Mononuclear cell (primary cell): ENCODE measurements around the gene HIVEP3. TPM values are rescaled to one million over a fixed set of nuclear protein-coding genes. Genes with fewer than 3 reads are reported as not detected.

Experiments
- H3K27me3 ChIP-seq: 2 replicates; pipeline ENCODE4 v1.6.0; 2011; ENCODE audit warnings: low read length, control low read depth; ENCODE audit not compliant: insufficient read depth
- H3K4me1 ChIP-seq: 2 replicates; pipeline ENCODE4 v1.5.1; 2011; ENCODE audit warnings: mild to moderate bottlenecking, low read length, control low read depth; ENCODE audit not compliant: insufficient read depth
- H3K4me3 ChIP-seq: 2 replicates; pipeline ENCODE4 v1.5.1; 2011; ENCODE audit warnings: mild to moderate bottlenecking, low read length, moderate library complexity
- H3K9me3 ChIP-seq: 2 replicates; pipeline ENCODE4 v1.5.1; 2011; ENCODE audit warnings: low read depth, mild to moderate bottlenecking, control low read depth, low read length
- total RNA-seq: library from RNA; depleted of rRNA; stranded (reverse); fragments of >200 nt; gene quantifications from one replicate; pipeline ENCODE4 v1.2.3, GENCODE V29; 2012

Gene HIVEP3
- total RNA-seq, 1 donor, result 3.9 TPM

DNA sequence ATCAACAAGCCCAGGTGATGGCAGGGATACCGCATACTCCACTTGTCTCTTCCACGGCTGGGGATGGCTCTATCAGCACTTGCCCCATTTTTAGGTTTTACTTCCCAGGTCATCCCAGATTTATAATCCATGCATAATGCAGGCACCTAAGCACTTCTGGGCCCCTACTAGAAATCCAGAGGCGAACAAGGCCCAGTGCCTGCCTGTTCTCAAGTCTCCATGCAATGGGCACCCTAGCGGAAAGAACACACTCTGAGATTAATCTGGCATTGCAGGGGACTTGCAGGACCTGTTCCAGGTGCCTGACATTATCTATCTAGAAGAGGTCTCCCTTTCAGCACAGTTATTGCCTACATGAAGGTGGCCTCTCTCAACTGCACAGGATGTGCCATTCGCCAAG is 39.8 kb downstream of the HIVEP3 start:
- H3K9me3 ChIP-seq, result no peaks in the 10 kb centered on the region
- no peak overlapping the region for H3K4me3 ChIP-seq
- H3K4me1 ChIP-seq, result peaks cover 5% of the 10 kb centered on the region
- H3K27me3 ChIP-seq, result no peaks in the 10 kb centered on the region

DNA sequence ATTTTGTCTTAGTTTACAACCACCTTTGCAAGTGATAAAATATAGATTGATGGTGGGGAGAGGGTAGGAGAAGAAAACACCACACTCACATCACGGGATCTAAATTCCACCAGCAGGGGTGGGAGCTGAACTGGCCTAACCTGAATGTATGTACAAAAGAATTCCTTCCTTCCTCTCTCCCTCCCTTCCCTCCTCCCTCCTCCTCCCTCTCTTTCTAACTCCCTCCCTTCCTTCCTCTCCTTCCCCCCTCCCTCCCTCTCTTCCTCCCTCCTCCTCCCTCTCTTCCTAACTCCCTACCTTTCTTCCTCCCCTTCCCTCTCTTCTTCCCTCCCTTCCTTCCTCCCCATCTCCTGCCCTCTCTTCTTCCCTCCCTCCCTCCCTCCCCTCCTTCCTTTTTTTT is 40.2 kb downstream of the HIVEP3 start:
- H3K9me3 ChIP-seq, result no peaks in the 10 kb centered on the region
- no peak overlapping the region for H3K4me3 ChIP-seq
- no peaks in the 10 kb centered on the region for H3K27me3 ChIP-seq
- H3K4me1 ChIP-seq, result peaks cover 5% of the 10 kb centered on the region

DNA sequence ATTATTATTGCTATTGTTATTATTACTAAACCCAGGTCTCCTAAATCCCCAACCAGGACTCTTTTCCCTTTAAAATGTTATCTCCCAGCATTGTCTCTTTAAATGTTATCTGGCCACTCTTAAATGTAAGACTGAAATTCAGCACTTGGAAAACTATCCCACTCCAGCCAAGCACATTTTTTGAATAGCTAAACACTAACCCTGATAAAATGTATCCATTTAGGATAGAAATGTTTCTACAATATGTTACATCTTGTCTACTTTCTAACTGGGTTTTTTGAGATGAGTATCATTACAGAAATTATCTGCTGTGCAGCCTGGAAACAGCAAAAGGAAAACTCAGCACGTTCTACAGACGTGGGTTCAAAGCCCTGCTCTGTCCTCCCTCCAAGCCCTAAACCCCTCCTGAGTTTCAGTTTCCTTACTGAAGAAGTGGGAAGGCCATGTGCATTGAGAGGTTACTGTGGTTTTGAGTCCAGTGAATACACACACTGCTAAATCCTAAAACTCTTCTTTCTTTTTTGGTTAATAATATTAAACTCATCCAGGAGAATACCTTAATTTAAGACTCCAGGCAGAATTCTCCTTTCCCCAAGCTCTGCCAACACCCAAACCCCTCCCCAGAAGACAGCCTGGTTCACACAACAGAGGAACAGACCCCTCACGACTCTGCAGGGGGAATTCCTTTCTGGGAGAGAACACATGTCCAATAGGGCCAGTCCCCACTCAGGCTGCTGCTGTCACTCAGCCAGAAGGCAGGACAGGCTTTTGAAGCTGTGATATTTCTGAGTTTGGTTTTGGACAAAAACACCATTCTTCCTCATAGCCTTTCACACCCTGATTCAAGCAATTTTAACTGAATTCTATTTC is 41.9 kb downstream of the HIVEP3 start:
- H3K4me3 ChIP-seq, result no peak overlapping the region
- no peaks in the 10 kb centered on the region for H3K9me3 ChIP-seq
- H3K27me3 ChIP-seq, result no peaks in the 10 kb centered on the region
- H3K4me1 ChIP-seq, result no peaks in the 10 kb centered on the region

DNA sequence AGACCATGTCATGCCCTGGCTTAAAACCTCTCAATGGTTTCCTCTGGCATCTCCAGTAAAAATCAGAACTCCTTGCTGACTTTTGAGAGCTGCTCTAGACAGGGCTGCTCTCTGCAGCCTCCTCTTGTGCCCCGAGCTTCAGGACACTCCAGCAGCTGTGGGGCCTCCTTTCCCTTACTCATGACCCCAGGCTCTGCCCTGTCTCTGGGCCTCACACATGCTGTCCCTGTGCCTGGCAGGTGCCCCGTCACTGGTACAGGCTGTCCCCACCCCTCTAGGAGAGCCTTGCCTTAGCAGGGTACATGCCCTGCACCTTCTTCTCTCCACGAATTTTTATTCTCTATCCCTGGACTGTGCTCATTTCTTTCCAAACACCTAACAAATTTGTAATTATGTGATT is 43.2 kb downstream of the HIVEP3 start:
- H3K4me3 ChIP-seq, result no peak overlapping the region
- H3K4me1 ChIP-seq, result no peaks in the 10 kb centered on the region
- H3K27me3 ChIP-seq, result no peaks in the 10 kb centered on the region
- no peaks in the 10 kb centered on the region for H3K9me3 ChIP-seq

DNA sequence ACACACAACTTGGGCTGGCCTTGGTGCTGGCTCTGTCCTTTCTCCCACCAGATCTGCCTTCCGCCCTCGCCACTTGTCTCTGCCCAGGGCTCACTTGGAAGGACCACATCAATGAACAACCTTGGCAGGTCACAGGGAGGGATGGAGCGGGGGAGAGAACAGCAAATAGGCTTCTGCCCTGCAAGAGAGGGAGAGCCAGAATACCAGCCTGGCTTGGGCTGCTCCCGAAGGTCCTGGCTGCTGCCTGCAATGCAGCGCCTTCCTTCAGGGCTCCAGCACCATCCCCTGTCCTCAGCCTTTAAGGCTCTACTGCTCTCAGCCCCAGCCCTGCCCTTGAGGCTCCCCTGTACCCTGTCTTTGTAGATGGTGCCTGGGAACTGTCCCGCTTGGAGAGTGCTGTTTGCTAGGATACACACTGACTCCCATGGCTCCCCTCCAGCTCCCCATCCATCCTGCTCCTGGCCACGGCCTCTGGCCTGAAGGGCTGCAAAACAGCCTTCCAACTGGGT is 43.8 kb downstream of the HIVEP3 start:
- H3K4me1 ChIP-seq, result no peaks in the 10 kb centered on the region
- H3K9me3 ChIP-seq, result no peaks in the 10 kb centered on the region
- H3K27me3 ChIP-seq, result no peaks in the 10 kb centered on the region
- no peak overlapping the region for H3K4me3 ChIP-seq

DNA sequence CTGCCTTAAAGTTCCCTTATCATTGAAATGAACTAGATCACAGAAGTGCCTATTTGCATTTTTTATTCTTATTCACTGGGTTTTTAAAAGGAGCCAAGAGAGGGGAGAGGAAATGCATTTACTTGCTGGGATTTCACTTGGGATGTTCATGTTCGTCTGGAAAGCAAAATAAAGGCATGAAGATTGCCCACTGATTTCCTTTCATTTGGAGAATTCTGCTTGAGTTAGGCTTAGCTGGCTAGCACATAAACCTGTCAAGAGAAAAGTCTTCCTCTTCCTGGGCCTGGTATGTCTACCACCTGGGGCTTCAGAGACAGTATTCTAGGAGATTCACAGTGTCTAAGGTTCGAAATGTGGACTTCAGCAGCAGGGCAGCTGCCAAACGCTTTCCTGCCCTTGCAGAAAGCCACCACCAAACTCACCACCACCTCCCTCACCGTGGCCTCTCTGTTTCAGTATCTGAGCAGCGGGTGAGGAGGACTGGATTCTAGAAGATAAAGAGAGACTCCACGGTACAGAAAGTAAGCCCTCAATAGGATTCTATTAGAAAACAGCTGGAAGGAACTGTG is 44.5 kb downstream of the HIVEP3 start:
- Histone ChIP-seq H3K9me3 (no peaks in the 10 kb centered on the region), H3K27me3 (no peaks in the 10 kb centered on the region), H3K4me3 (no peak overlapping the region), H3K4me1 (no peaks in the 10 kb centered on the region)

DNA sequence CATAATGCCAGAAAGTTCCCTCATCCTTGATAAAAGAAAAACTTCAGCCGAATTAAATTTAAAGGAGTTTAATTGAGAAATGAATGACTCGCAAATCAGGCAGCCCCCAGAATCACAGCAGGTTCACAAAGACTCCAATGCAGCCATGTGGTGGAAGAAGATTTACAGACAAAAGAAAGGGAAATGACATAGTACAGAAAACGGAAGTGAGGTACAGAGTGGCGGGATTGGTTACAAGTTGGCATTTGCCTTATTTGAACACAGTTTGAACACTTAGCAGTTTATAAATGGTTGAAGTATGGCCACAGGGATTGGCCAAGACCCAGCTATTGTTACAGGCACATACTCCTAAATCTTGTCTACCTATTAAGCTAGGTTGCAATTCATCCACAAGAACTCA is 46.6 kb downstream of the HIVEP3 start:
- H3K4me3 ChIP-seq, result no peak overlapping the region
- H3K27me3 ChIP-seq, result no peaks in the 10 kb centered on the region
- H3K4me1 ChIP-seq, result peaks cover 11% of the 10 kb centered on the region
- H3K9me3 ChIP-seq, result no peaks in the 10 kb centered on the region

DNA sequence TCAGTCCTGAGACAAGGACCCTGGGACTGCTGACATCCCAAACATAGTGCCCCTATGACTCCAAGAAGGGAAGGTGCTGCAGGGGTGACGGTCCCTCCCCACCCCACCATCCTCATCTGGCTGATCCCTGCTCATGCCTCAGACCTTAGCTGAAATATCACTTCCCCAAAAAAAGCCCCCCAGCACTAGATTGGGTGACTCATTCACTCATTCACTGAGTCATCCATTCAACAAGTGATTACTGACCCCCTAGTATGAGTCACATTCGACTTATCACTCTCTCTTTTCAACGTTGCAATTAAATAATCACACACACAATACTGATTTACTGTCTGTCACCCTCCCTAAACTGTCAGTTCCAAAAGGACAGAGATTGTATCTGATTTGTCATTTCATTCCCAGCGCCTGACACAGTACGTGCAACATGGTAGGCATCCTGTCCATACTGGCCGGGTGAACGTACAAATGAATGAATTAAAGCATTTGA is 48.6 kb downstream of the HIVEP3 start:
- Histone ChIP-seq H3K9me3 (no peaks in the 10 kb centered on the region), H3K27me3 (no peaks in the 10 kb centered on the region), H3K4me3 (no peak overlapping the region), H3K4me1 (peaks cover 11% of the 10 kb centered on the region)

DNA sequence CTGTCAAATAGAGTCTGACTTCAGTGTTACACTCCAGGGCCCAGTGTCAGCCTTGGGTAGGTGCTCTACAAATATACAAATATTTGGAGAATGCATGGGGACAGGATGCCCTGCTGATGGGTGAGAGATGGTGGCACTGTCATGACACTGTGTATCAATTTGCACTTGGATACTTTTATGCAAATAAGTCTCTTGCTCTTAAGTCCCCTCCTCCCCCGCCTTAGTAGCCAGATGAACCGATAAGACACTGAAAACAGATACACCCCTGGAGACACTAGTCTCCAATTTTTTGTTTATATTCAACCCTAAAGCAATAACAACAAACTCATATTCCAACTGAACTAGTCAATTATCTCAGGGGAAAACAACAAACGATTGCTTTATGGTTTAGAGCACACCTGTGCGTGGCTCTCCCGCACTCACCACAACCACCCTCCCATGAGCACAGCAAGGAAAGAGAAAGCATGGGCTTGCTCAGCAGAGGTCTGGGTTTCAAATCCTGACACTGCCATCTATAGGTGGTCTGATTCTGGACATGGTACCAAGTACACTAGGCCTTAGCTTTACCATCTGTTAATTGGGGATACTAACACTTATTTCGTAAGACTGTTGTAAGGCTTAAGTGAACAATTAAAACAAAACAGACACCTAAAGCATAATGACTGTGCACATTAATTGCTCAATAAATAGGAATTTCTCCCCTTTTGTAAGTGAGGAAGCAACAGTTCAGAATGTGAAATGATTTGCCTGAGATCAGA is 50.3 kb downstream of the HIVEP3 start:
- Histone ChIP-seq H3K9me3 (no peaks in the 10 kb centered on the region), H3K27me3 (no peaks in the 10 kb centered on the region), H3K4me3 (no peak overlapping the region), H3K4me1 (peaks cover 11% of the 10 kb centered on the region)

DNA sequence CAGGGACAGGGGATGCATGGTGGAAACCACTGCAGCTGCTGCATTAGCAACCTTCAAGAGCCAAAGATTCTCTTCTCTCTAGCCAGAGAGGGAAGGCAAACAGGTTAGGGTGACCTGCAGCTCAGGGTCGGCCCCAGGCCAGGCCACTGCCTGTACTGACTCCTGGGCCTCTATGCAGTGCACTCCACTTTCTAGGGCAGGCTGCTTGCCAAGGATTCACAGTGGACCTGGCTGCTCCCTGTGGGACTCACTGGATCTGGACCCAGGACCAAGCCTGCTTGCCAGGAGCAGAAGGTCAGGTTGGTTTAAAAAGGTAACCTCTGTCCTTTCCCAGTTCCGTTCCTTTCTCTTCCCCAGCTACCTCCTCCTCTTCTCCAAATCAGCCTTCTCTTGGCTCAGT is 52.4 kb downstream of the HIVEP3 start:
- no peak overlapping the region for H3K4me3 ChIP-seq
- H3K27me3 ChIP-seq, result no peaks in the 10 kb centered on the region
- peaks cover 27% of the 10 kb centered on the region for H3K4me1 ChIP-seq
- no peaks in the 10 kb centered on the region for H3K9me3 ChIP-seq

DNA sequence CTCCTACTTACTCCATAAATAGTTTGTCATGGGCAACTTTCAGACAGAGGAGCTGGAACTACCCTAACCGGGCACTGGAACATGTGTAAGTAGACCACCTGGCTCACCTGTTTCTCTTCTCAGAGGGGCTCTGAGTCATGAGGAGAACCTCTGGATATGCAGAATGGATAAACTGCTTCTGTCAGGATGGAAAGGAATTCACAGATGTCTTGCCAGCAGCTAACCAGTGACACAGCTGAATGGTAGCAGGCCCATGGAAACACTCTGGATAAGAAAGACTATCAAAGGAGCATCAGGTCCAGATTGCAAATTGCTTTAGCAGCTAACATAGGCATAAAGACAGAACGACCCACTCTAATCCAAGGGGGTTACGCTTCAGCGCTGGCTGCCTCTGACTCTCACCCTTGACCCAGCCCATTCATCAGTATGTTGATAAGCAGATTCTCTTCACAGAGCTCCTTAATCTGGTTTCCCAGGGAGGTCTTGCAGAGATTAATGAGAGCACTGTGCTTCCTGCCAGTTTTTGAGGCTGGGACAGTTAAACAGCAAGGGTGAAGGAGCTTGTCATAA is 54.2 kb downstream of the HIVEP3 start:
- Histone ChIP-seq H3K27me3 (no peaks in the 10 kb centered on the region), H3K4me1 (peaks cover 34% of the 10 kb centered on the region), H3K9me3 (no peaks in the 10 kb centered on the region), H3K4me3 (no peak overlapping the region)

DNA sequence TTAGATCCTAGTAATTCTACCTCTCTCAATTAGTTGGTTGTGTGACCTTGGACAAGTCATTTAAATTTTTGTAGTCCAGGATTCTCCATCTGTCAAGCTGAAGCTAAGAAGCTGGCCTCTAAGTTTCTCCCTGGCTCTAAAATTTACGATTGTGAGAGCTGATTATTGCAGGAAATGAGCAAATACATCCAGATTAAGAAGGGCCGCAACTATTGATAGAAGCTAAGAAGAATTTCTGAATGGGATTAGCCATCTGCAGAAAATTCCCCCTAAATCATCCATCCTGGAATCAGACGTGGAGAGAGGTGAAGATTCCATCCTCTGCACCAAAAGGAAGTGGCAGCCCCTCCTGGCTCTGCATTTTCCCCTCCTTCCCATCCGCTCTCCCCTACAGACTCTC is 55.0 kb downstream of the HIVEP3 start:
- Histone ChIP-seq H3K9me3 (no peaks in the 10 kb centered on the region), H3K4me3 (no peak overlapping the region), H3K27me3 (no peaks in the 10 kb centered on the region), H3K4me1 (peaks cover 38% of the 10 kb centered on the region)

DNA sequence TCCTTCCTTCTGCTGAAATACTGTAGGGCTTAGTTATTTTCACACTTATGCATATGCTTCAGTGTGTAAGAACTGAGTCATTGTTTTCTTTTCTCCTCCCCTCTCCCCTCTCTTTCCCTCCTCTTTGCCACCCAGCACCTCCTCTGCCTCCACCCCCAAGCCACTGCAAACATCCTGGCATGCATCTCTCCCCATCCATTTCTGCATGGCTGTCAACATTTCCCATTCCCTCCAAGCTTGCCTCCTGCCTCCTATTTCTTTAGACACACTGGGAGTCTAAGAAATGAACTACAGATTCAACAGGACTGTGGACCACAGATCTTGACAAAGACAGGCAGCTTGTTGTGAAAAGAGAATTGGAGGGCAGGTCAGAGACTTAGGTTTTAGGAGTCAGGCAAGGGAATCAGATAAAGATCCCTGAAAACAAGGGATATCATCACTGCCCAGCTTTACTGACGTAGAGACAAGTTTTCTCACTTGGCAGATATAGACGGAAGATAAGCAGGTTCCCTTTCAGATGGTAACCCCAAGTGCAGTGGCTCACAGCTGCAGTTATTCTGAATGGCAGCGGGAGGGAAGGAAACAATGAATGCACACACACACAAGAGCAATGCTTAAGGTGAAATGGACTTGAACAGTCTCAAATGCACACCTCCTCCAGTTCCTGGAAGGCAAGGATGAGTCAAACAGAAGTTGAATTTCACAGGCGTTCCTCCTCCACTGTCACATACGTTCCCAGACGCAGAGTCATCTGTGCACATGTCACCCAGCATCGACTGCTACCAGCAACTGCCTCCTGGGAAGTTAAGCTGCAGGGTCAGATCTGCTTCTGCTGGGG is 56.1 kb downstream of the HIVEP3 start:
- Histone ChIP-seq H3K4me3 (no peak overlapping the region), H3K27me3 (no peaks in the 10 kb centered on the region), H3K9me3 (no peaks in the 10 kb centered on the region), H3K4me1 (peaks cover 30% of the 10 kb centered on the region)
